Measurements from ENCODE around the gene MX2.
"Not testable (repeated sequence)": the region's sequence is repeated elsewhere in the genome, so short reads cannot be mapped to it uniquely, and the experiment has no call there.

Gene MX2

GRCh38 chr21:41390043-41390639 is 28.3 kb downstream of the MX2 start:
- DNase-seq = no peak

GRCh38 chr21:41393876-41394465 is 32.1 kb downstream of the MX2 start:
- DNase-seq = no peak

- no peak for DNase-seq
Observed at GRCh38 chr21:41396558-41397075, 34.8 kb downstream of the MX2 start.

GRCh38 chr21:41397471-41397891 is 35.7 kb downstream of the MX2 start:
- no peak for DNase-seq

- DNase-seq = no peak
Observed at GRCh38 chr21:41398251-41398650, 36.4 kb downstream of the MX2 start.

GRCh38 chr21:41398831-41399230 is 37.0 kb downstream of the MX2 start:
- DNase-seq = no peak

GRCh38 chr21:41399246-41399800 is 37.5 kb downstream of the MX2 start:
- DNase-seq = no peak

GRCh38 chr21:41402231-41402630 is 40.4 kb downstream of the MX2 start:
- DNase-seq = no peak

- DNase-seq = no peak
Observed at GRCh38 chr21:41402796-41403195, 41.0 kb downstream of the MX2 start.

GRCh38 chr21:41403331-41403730 is 41.5 kb downstream of the MX2 start:
- DNase-seq = no peak

- no peak for DNase-seq
Observed at GRCh38 chr21:41403966-41404365, 42.1 kb downstream of the MX2 start.

- DNase-seq = no peak
Observed at GRCh38 chr21:41405321-41405720, 43.5 kb downstream of the MX2 start.

GRCh38 chr21:41406340-41406739 is 44.5 kb downstream of the MX2 start:
- no peak for DNase-seq

GRCh38 chr21:41407541-41408460 is 46.0 kb downstream of the MX2 start:
- no peak for DNase-seq

GRCh38 chr21:41410361-41410760 is 48.5 kb downstream of the MX2 start:
- no peak for DNase-seq

GRCh38 chr21:41410767-41411448 is 49.1 kb downstream of the MX2 start:
- no peak for DNase-seq

GRCh38 chr21:41411449-41412089 is 49.7 kb downstream of the MX2 start:
- no peak for DNase-seq

GRCh38 chr21:41417505-41417904 is 55.7 kb downstream of the MX2 start:
- not testable (repeated sequence) for DNase-seq

GRCh38 chr21:41418393-41418792 is 56.6 kb downstream of the MX2 start:
- no peak for DNase-seq

- DNase-seq = no peak
Observed at GRCh38 chr21:41418956-41419680, 57.3 kb downstream of the MX2 start.

Data from stimulated activated CD4-positive, alpha-beta T cell treated with anti-CD3 and anti-CD28 coated beads, Interleukin-12 subunit alpha, Interleukin-12 subunit beta, amount 100 ng/mL, for 4 hours (primary cell).